Mesodermal cell (in vitro differentiated cells): ENCODE data around the gene CDC34.

Experiments
- H3K27ac ChIP-seq: 2 replicates; pipeline ENCODE4 v1.7.0; 2013; ENCODE audit warnings: mild to moderate bottlenecking, low read depth, low read length, moderate library complexity; ENCODE audit not compliant: severe bottlenecking
- H3K36me3 ChIP-seq: 2 replicates; pipeline ENCODE4 v1.7.1; 2013; ENCODE audit warnings: mild to moderate bottlenecking, low read length, moderate library complexity; ENCODE audit not compliant: control insufficient read depth, insufficient read depth
- H3K4me1 ChIP-seq: one replicate; pipeline ENCODE4 v1.7.1; 2013; ENCODE audit warnings: mild to moderate bottlenecking, low read length; ENCODE audit not compliant: insufficient read depth, control insufficient read depth, poor library complexity, severe bottlenecking
- H3K4me3 ChIP-seq: 2 replicates; pipeline ENCODE4 v1.7.0; 2013; ENCODE audit warnings: low read length, control low read depth, mild to moderate bottlenecking; ENCODE audit not compliant: insufficient read depth, poor library complexity, severe bottlenecking; ENCODE audit errors: extremely low read depth
- H3K9me3 ChIP-seq: 2 replicates; pipeline ENCODE4 v1.7.1; 2013; ENCODE audit warnings: mild to moderate bottlenecking, low read length, moderate library complexity; ENCODE audit not compliant: control insufficient read depth
- WGBS, 2 experiments: methylation state at CpG; one replicate each; pipeline ENCODE4 v1.1.5; 2013; ENCODE audit warnings: missing lambda C conversion rate in 2 of 2; ENCODE audit not compliant: insufficient coverage in 2 of 2; 5-methylcytosine and 5-hydroxymethylcytosine counted together

The CDC34 gene

GRCh38 chr19:570937-571565 lies 39.5 kb downstream of the CDC34 start:
- H3K4me1 ChIP-seq = peaks cover 18% of the 10 kb centered on the region
- H3K9me3 ChIP-seq = no peaks in the 10 kb centered on the region
- peak overlapping the region; percentile 88 for H3K27ac ChIP-seq
- H3K4me3 ChIP-seq = peak overlapping the region; percentile 99
- 13 to 14% methylated on average over 45 of the region's 45 CpGs for WGBS, 2 experiments
- H3K36me3 ChIP-seq = peaks cover 4% of the 10 kb centered on the region

GRCh38 chr19:571566-571974 lies 40.0 kb downstream of the CDC34 start:
- WGBS, 2 experiments = 2 to 3% methylated on average over 12 to 13 of the region's 14 CpGs
- Histone ChIP-seq H3K36me3 (peaks cover 8% of the 10 kb centered on the region), H3K27ac (peak overlapping the region; percentile 88), H3K9me3 (no peaks in the 10 kb centered on the region), H3K4me3 (peak overlapping the region; percentile 99), H3K4me1 (peaks cover 20% of the 10 kb centered on the region)

- WGBS, 2 experiments = 0% methylated on average over 65 to 70 of the region's 79 CpGs
- Histone ChIP-seq H3K36me3 (peaks cover 15% of the 10 kb centered on the region), H3K27ac (peak within 1 kb of the TSS; percentile 88), H3K4me3 (peak within 1 kb of the TSS; percentile 99), H3K9me3 (no peaks in the 10 kb centered on the region), H3K4me1 (peaks cover 20% of the 10 kb centered on the region)
These were observed 40.7 kb downstream of the CDC34 start, which contains the start of gene BSG for GRCh38 chr19:572140-572742. Gene BSG, plus strand, starts transcription at chr19:572596. Its CDS starts 39 bp downstream, at chr19:572635.

- Histone ChIP-seq H3K27ac (peak overlapping the region; percentile 69), H3K36me3 (peaks cover 22% of the 10 kb centered on the region), H3K4me3 (peak overlapping the region; percentile 99), H3K4me1 (peaks cover 18% of the 10 kb centered on the region), H3K9me3 (no peaks in the 10 kb centered on the region)
- 1% methylated on average over 37 to 49 of the region's 55 CpGs for WGBS, 2 experiments
These were observed 41.4 kb downstream of the CDC34 start for GRCh38 chr19:572743-573518.

GRCh38 chr19:573519-573825 lies 41.9 kb downstream of the CDC34 start:
- peaks cover 17% of the 10 kb centered on the region for H3K4me1 ChIP-seq
- 1% methylated on average over 11 to 12 of the region's 15 CpGs for WGBS, 2 experiments
- peaks cover 27% of the 10 kb centered on the region for H3K36me3 ChIP-seq
- no peaks in the 10 kb centered on the region for H3K9me3 ChIP-seq
- H3K27ac ChIP-seq = peak overlapping the region; percentile 46
- peak overlapping the region; percentile 99 for H3K4me3 ChIP-seq

- H3K36me3 ChIP-seq = peaks cover 40% of the 10 kb centered on the region
- peak overlapping the region; percentile 23 for H3K4me3 ChIP-seq
- WGBS, 2 experiments = 53 to 57% methylated on average over 20 to 29 of the region's 32 CpGs
- no peaks in the 10 kb centered on the region for H3K9me3 ChIP-seq
- peak overlapping the region; percentile 45 for H3K27ac ChIP-seq
- peaks cover 17% of the 10 kb centered on the region for H3K4me1 ChIP-seq
These were observed 43.3 kb downstream of the CDC34 start for GRCh38 chr19:574658-575526.

- Histone ChIP-seq H3K36me3 (peaks cover 48% of the 10 kb centered on the region), H3K9me3 (no peaks in the 10 kb centered on the region), H3K4me3 (peak overlapping the region; percentile 23), H3K4me1 (peaks cover 17% of the 10 kb centered on the region), H3K27ac (no peak overlapping the region)
- 78 to 86% methylated on average over 23 to 35 of the region's 38 CpGs for WGBS, 2 experiments
These were observed 44.3 kb downstream of the CDC34 start for GRCh38 chr19:575527-576506.

GRCh38 chr19:576768-577438 lies 45.3 kb downstream of the CDC34 start:
- H3K27ac ChIP-seq = no peak overlapping the region
- no peaks in the 10 kb centered on the region for H3K9me3 ChIP-seq
- peaks cover 17% of the 10 kb centered on the region for H3K4me1 ChIP-seq
- no peak overlapping the region for H3K4me3 ChIP-seq
- 93 to 96% methylated on average over 18 to 27 of the region's 28 CpGs for WGBS, 2 experiments
- H3K36me3 ChIP-seq = peaks cover 58% of the 10 kb centered on the region
